B cell (primary cell): ENCODE data around the gene TULP3.

Experiments used
- EZH2 ChIP-seq: IDR thresholded peaks from 2 replicates; pipeline ENCODE4 v1.6.1; 2012; ENCODE audit warnings: borderline replicate concordance, low read depth, mild to moderate bottlenecking, moderate library complexity, low read length; ENCODE audit not compliant: insufficient read depth, poor library complexity, severe bottlenecking
- TF ChIP-seq, protein P1 (sequence below): fragments of 200-600 bp; IDR thresholded peaks from one replicate; pipeline ENCODE4 v1.8.0; 2022; ENCODE audit warnings: antibody characterized with exemption, mild to moderate bottlenecking

- TF ChIP-seq, protein P1, sequence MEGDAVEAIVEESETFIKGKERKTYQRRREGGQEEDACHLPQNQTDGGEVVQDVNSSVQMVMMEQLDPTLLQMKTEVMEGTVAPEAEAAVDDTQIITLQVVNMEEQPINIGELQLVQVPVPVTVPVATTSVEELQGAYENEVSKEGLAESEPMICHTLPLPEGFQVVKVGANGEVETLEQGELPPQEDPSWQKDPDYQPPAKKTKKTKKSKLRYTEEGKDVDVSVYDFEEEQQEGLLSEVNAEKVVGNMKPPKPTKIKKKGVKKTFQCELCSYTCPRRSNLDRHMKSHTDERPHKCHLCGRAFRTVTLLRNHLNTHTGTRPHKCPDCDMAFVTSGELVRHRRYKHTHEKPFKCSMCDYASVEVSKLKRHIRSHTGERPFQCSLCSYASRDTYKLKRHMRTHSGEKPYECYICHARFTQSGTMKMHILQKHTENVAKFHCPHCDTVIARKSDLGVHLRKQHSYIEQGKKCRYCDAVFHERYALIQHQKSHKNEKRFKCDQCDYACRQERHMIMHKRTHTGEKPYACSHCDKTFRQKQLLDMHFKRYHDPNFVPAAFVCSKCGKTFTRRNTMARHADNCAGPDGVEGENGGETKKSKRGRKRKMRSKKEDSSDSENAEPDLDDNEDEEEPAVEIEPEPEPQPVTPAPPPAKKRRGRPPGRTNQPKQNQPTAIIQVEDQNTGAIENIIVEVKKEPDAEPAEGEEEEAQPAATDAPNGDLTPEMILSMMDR: no peak
- no peak for TF ChIP-seq EZH2
Observed at GRCh38 chr12:2844786-2845185, 45.9 kb upstream of the TULP3 start.
